Transverse colon (tissue), 4 donors: ENCODE data around the gene AIMP1.

Experiments
- POLR2A ChIP-seq: fragments of 450-650 bp; IDR thresholded peaks from one replicate; pipeline ENCODE4 v1.6.1; 2016; ENCODE audit warnings: antibody characterized with exemption, mild to moderate bottlenecking, moderate library complexity
- POLR2AphosphoS5 ChIP-seq, 3 donors: sonication (generic); formaldehyde crosslinking; IDR thresholded peaks; one replicate each; pipeline ENCODE4 v1.6.1; 2016; ENCODE audit warnings: antibody characterized with exemption in 3 of 3
- TF ChIP-seq, protein P1 (sequence below), 5 experiments: fragments of 200-600 bp in 3 of 5; fragments of 450-650 bp in 2 of 5; sonication (generic) in 3 of 5; IDR thresholded peaks; 1 replicate in 2 of 5; 2 replicates in 3 of 5; pipeline ENCODE4 v1.5.1; 2016 to 2017; ENCODE audit warnings: antibody characterized with exemption in 5 of 5, inconsistent platforms in 3 of 5, mild to moderate bottlenecking in 2 of 5, moderate library complexity in 1 of 5

DNA sequence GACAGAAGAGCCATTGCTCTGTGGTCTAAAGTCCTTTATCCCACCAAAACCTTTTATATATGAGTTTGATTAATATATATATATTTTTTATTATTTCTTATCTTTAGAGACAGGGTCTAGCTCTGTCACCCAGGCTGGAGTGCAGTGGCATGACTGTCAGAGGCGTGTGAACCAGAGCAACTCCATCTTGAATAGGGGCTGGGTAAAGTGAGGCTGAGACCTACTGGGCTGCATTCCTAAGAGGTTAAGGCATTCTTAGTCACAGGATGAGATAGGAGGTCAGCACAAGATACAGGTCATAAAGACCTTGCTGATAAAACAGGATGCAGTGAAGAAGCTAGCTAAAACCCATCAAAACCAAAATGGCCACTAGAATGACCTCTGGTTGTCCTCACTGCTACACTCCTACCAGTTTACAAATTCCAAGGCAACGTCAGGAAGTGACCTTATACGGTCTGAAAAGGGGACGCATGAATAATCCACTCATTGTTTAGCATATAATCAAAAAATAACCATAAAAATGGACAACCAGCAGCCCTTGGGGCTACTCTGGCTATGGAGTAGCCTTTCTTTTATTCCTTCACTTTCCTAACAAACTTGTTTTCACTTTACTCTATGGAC is 10.8 kb upstream of the AIMP1 start:
- TF ChIP-seq, protein P1, sequence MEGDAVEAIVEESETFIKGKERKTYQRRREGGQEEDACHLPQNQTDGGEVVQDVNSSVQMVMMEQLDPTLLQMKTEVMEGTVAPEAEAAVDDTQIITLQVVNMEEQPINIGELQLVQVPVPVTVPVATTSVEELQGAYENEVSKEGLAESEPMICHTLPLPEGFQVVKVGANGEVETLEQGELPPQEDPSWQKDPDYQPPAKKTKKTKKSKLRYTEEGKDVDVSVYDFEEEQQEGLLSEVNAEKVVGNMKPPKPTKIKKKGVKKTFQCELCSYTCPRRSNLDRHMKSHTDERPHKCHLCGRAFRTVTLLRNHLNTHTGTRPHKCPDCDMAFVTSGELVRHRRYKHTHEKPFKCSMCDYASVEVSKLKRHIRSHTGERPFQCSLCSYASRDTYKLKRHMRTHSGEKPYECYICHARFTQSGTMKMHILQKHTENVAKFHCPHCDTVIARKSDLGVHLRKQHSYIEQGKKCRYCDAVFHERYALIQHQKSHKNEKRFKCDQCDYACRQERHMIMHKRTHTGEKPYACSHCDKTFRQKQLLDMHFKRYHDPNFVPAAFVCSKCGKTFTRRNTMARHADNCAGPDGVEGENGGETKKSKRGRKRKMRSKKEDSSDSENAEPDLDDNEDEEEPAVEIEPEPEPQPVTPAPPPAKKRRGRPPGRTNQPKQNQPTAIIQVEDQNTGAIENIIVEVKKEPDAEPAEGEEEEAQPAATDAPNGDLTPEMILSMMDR (IDR thresholded peaks at IDR 0.05) = no peak
- no peak for TF ChIP-seq POLR2AphosphoS5 (IDR thresholded peaks at IDR 0.05)
- no peak for TF ChIP-seq POLR2A
